SU-DHL-6 (cell line): Measurements from ENCODE around the gene ZNF423.

Source experiments
- H2AFZ ChIP-seq: fragments of 200-600 bp; sonication (generic); 2 replicates; pipeline ENCODE4 v1.6.1; 2014; ENCODE audit warnings: low read depth, mild to moderate bottlenecking, moderate library complexity, mixed read lengths, antibody characterized with exemption, low read length; ENCODE audit not compliant: severe bottlenecking
- H3F3A ChIP-seq: fragments of 200-600 bp; shearing (Covaris generic); 2 replicates; pipeline ENCODE4 v1.6.0; 2016; ENCODE audit warnings: antibody characterized with exemption, mild to moderate bottlenecking; ENCODE audit not compliant: insufficient read depth
- H3K27ac ChIP-seq: fragments of 200-600 bp; sonication (generic); 2 replicates; pipeline ENCODE4 v1.5.1; 2016; ENCODE audit warnings: low read depth, mild to moderate bottlenecking, low read length, moderate library complexity, mixed read lengths
- H3K27me3 ChIP-seq: fragments of 200-600 bp; sonication (generic), shearing (Covaris generic); 2 replicates; pipeline ENCODE4 v1.6.0; 2014; ENCODE audit warnings: mild to moderate bottlenecking, low read length
- H3K36me3 ChIP-seq: fragments of 200-600 bp; sonication (generic); 2 replicates; pipeline ENCODE4 v1.6.1; 2014; ENCODE audit warnings: mild to moderate bottlenecking, low read length, mixed read lengths
- H3K4me2 ChIP-seq: fragments of 300-600, 200-600 bp; shearing (Covaris generic), sonication (generic); 2 replicates; pipeline ENCODE4 v1.6.0; 2014; ENCODE audit warnings: low read length, low read depth, mild to moderate bottlenecking; ENCODE audit not compliant: poor library complexity, severe bottlenecking
- H3K4me3 ChIP-seq: fragments of 200-600 bp; sonication (generic); 2 replicates; pipeline ENCODE4 v1.5.1; 2014; ENCODE audit warnings: antibody characterized with exemption, low read length, mild to moderate bottlenecking, mixed read lengths; ENCODE audit not compliant: insufficient read depth, poor library complexity, severe bottlenecking
- H3K79me2 ChIP-seq: fragments of 200-600 bp; sonication (generic); 2 replicates; pipeline ENCODE4 v1.6.1; 2014; ENCODE audit warnings: mild to moderate bottlenecking, low read length, moderate library complexity; ENCODE audit not compliant: insufficient read depth
- H3K9ac ChIP-seq: fragments of 200-600 bp; sonication (generic); 2 replicates; pipeline ENCODE4 v1.7.0; 2014; ENCODE audit warnings: mild to moderate bottlenecking, low read length
- H3K9me2 ChIP-seq: fragments of 200-600 bp; sonication (generic); replicated peaks from 2 replicates; pipeline ENCODE4 v1.6.1; 2014; ENCODE audit warnings: low read length; ENCODE audit not compliant: insufficient read depth
- H3K9me3 ChIP-seq: fragments of 200-600 bp; sonication (generic); 2 replicates; pipeline ENCODE4 v1.6.1; 2014; ENCODE audit warnings: low read length, mixed read lengths; ENCODE audit not compliant: insufficient read depth
- H4K20me1 ChIP-seq: fragments of 200-600 bp; sonication (generic); 2 replicates; pipeline ENCODE4 v1.6.1; 2014; ENCODE audit warnings: low read depth, mild to moderate bottlenecking, antibody characterized with exemption, low read length, moderate library complexity, mixed read lengths
- EZH2phosphoT487 ChIP-seq: fragments of 200-600 bp; sonication (generic), shearing (Covaris generic); conservative IDR thresholded peaks from 2 replicates; pipeline ENCODE4 v1.6.1; 2018; ENCODE audit warnings: mild to moderate bottlenecking, antibody characterized with exemption, low read length, moderate library complexity, mixed read lengths
- TF ChIP-seq, protein P1 (sequence below): fragments of 200-600 bp; sonication (generic); IDR thresholded peaks from one replicate; pipeline ENCODE4 v1.5.1; 2017; ENCODE audit warnings: antibody characterized with exemption, mild to moderate bottlenecking, low read length, moderate library complexity; ENCODE audit not compliant: insufficient read depth, poor library complexity, severe bottlenecking

Gene ZNF423

DNA sequence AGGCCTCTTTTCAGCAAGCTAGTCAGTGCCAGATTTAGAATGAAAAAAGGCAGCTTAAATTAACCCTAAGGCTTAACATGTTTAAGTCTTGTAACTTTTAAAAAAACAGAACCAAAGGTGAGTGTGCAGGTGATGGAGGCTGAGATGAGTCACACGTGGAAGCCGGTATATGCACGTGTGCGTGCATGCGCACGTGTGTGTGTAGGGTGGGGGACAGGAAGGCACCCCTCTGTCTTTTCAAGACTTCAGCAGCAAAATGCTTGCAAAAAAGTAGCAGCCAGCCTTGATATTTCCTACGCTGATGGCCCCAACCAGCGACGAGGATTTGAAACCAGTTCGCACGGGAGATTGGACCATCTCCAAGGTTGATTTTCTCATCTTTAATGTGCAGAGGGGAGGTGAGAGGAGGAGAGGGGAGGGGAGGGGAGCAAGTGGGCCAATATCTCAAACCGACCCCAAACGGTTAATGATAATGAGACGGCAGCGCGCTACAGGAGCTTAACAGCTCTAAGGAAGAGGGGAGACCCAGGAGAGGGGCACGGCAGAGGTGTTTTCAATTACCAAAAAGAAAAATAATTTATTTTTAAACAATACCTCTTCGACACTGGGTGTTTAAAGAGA, 154.7 kb downstream of the ZNF423 start:
- Histone ChIP-seq H3K4me2 (no peak overlapping the region), H3K27ac (no peak overlapping the region), H3K9ac (no peak overlapping the region), H3K27me3 (no peaks in the 10 kb centered on the region), H3F3A (no peaks in the 10 kb centered on the region), H4K20me1 (no peaks in the 10 kb centered on the region), H3K9me2 (no peaks in the 10 kb centered on the region), H2AFZ (no peak overlapping the region), H3K36me3 (no peaks in the 10 kb centered on the region), H3K4me3 (no peak overlapping the region), H3K9me3 (no peaks in the 10 kb centered on the region), H3K79me2 (no peaks in the 10 kb centered on the region)
- TF ChIP-seq EZH2phosphoT487: no peak
- TF ChIP-seq, protein P1, sequence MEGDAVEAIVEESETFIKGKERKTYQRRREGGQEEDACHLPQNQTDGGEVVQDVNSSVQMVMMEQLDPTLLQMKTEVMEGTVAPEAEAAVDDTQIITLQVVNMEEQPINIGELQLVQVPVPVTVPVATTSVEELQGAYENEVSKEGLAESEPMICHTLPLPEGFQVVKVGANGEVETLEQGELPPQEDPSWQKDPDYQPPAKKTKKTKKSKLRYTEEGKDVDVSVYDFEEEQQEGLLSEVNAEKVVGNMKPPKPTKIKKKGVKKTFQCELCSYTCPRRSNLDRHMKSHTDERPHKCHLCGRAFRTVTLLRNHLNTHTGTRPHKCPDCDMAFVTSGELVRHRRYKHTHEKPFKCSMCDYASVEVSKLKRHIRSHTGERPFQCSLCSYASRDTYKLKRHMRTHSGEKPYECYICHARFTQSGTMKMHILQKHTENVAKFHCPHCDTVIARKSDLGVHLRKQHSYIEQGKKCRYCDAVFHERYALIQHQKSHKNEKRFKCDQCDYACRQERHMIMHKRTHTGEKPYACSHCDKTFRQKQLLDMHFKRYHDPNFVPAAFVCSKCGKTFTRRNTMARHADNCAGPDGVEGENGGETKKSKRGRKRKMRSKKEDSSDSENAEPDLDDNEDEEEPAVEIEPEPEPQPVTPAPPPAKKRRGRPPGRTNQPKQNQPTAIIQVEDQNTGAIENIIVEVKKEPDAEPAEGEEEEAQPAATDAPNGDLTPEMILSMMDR: no peak

DNA sequence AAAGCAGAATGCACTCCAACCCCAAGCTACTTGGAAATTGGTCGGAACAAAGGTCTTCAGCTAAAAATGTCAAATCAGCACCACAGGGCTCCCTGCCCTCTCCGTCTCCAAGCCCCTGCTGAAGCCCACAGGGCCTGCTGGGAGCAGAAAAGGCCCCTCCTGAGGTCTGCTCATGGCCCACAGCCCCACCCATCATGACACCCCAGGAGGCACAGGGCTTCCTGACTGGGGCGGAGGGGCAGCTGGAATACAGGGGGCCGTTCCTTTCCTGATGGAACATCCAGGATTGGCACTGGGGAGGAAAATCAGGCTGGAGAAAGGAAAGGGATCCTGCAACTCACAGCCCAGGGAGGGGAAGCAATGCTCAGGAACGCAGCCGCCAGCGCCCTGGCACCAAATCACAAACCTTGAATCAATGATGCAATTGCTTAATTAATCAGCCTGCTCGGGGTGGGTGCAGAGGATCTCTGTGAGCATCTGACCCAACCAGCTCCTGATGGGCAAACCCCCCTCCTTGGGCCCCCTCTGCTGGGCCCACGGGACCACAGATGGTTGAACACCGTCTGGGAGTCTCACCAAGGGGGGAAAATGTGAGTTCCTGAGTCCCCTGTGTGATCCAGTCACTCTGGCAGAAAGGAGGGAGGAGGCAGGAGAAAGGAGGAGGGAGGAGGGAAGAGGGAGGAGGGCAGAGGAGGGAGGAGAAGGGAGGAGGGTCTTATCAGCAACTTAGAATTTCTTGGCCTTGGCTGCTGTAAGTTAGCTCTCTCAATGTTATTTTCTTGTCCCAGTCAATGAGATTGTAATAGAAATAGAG, 155.5 kb downstream of the ZNF423 start:
- Histone ChIP-seq H3K9me2 (no peaks in the 10 kb centered on the region), H2AFZ (no peak overlapping the region), H3K27ac (no peak overlapping the region), H3K27me3 (no peaks in the 10 kb centered on the region), H3F3A (no peaks in the 10 kb centered on the region), H3K9me3 (no peaks in the 10 kb centered on the region), H3K4me2 (no peak overlapping the region), H4K20me1 (no peaks in the 10 kb centered on the region), H3K79me2 (no peaks in the 10 kb centered on the region), H3K36me3 (no peaks in the 10 kb centered on the region), H3K4me3 (no peak overlapping the region), H3K9ac (no peak overlapping the region)
- TF ChIP-seq EZH2phosphoT487: no peak

DNA sequence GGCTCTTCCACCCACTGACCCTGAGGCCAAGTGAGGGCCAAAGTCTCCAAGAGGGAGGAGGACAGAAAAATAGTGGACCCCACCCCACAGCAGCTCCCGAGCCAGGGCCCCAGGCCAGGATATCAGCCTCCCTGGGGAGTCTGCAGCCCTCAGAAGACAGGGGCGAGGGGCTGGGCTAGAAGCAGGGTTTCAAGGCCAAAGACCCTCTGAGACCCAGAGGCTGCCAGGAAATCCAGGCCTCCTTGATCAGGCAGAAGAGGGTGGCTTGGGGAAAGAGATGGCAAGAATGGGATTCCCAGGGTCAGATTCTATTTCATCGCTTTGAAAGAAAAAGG, 156.1 kb downstream of the ZNF423 start:
- no peaks in the 10 kb centered on the region for H3K9me3 ChIP-seq
- no peak overlapping the region for H3K27ac ChIP-seq
- no peaks in the 10 kb centered on the region for H3K36me3 ChIP-seq
- TF ChIP-seq, protein P1: no peak
- TF ChIP-seq EZH2phosphoT487: no peak
- H3K4me2 ChIP-seq: no peak overlapping the region
- H3K9me2 ChIP-seq: no peaks in the 10 kb centered on the region
- H4K20me1 ChIP-seq: no peaks in the 10 kb centered on the region
- no peak overlapping the region for H3K9ac ChIP-seq
- no peaks in the 10 kb centered on the region for H3K79me2 ChIP-seq
- no peaks in the 10 kb centered on the region for H3K27me3 ChIP-seq
- no peak overlapping the region for H2AFZ ChIP-seq
- H3K4me3 ChIP-seq: no peak overlapping the region
- no peaks in the 10 kb centered on the region for H3F3A ChIP-seq
